ENCODE results near the gene HAPLN3.

- no peak for TF ChIP-seq CTCF (IDR thresholded peaks at IDR 0.05)
- TF ChIP-seq POLR2A (IDR thresholded peaks at IDR 0.05), result no peak
These were observed 21.1 kb downstream of the HAPLN3 start for GRCh38 chr15:88874275-88874674.
